Measurements from ENCODE around the gene KAZN.

DNA sequence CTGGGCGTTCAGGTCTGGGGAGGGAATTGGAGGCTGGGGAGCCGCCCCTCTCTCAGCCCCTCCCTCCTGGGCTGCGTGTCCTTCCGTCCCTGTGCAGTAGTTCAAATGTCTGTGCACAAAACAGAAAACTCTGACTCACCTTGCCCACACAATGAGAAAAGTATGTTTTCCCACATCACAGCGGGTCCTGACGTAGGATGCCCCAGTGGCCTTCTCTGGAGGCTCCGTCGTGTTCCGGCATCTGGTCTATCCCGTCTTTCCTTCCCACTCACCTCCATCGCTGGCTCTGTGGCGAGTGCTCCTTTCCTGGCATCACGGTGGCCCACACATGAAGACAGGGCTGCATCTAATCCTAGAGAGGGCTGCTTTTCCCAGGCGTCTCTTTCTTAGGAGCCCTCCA is 224.0 kb downstream of the KAZN start:
- TF ChIP-seq, protein P1, sequence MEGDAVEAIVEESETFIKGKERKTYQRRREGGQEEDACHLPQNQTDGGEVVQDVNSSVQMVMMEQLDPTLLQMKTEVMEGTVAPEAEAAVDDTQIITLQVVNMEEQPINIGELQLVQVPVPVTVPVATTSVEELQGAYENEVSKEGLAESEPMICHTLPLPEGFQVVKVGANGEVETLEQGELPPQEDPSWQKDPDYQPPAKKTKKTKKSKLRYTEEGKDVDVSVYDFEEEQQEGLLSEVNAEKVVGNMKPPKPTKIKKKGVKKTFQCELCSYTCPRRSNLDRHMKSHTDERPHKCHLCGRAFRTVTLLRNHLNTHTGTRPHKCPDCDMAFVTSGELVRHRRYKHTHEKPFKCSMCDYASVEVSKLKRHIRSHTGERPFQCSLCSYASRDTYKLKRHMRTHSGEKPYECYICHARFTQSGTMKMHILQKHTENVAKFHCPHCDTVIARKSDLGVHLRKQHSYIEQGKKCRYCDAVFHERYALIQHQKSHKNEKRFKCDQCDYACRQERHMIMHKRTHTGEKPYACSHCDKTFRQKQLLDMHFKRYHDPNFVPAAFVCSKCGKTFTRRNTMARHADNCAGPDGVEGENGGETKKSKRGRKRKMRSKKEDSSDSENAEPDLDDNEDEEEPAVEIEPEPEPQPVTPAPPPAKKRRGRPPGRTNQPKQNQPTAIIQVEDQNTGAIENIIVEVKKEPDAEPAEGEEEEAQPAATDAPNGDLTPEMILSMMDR (conservative IDR thresholded peaks at IDR 0.05; ENCODE audit: low read length), result no peak
- no peak for TF ChIP-seq EZH2phosphoT487 (IDR thresholded peaks at IDR 0.05; ENCODE audit: borderline replicate concordance)
